Measurements from ENCODE around the gene SPDYC. TPM values are rescaled to one million over a fixed set of nuclear protein-coding genes. Genes with fewer than 3 reads are reported as not detected.

SPDYC gene
- total and polyA plus RNA-seq, 2 donors from 2014 or later, result 0.43 TPM; not detected in 1

- H3K9ac ChIP-seq (ENCODE audit: low read length in 3 of 3), result no peak overlapping the region
- no peak for FAIRE-seq
- DNase-seq, result peak in 1 of 5 donors; percentile 6
- TF ChIP-seq CTCF (IDR thresholded peaks at IDR 0.05; ENCODE audit: borderline replicate concordance, extremely low read depth, insufficient read depth), result no peak
- H3K4me1 ChIP-seq (ENCODE audit: control insufficient read depth in 2 of 3, insufficient read depth in 2 of 3, low read depth in 1 of 3, low read length in 3 of 3), result peaks cover 3 to 22% (median 15%) of the 10 kb centered on the region in 3 donors
- H3K27ac ChIP-seq (ENCODE audit: low read depth in 2 of 2, low read length in 2 of 2), result no peak overlapping the region
- no peaks in the 10 kb centered on the region for H3K27me3 ChIP-seq (ENCODE audit: control insufficient read depth, insufficient read depth, low read length)
- H3K36me3 ChIP-seq (ENCODE audit: control insufficient read depth in 2 of 3, insufficient read depth in 3 of 3, low read length in 3 of 3), result peaks cover 5 to 52% (median 18%) of the 10 kb centered on the region in 3 donors
- no peak overlapping the region for H3K4me3 ChIP-seq (ENCODE audit: low read length in 3 of 3)
- no peaks in the 10 kb centered on the region for H3K9me3 ChIP-seq (ENCODE audit: control insufficient read depth in 2 of 3, insufficient read depth in 1 of 3, low read length in 3 of 3)
- intact Hi-C loops (cut with DNase I), result no loop called here
Measured at GRCh38 chr11:65131895-65132237, 38.2 kb upstream of the SPDYC start.

GRCh38 chr11:65132238-65132987 is 37.6 kb upstream of the SPDYC start:
- peak overlapping the region in 1 of 3 donors; percentile 99 for H3K9ac ChIP-seq (ENCODE audit: low read length in 3 of 3)
- intact Hi-C loops (cut with DNase I), result no loop called here
- H3K27ac ChIP-seq (ENCODE audit: low read depth in 2 of 2, low read length in 2 of 2), result no peak overlapping the region

GRCh38 chr11:65132988-65133700 is 36.9 kb upstream of the SPDYC start:
- FAIRE-seq, result no peak
- intact Hi-C loops (cut with DNase I), result no loop called here

More at GRCh38 chr11:65132238-65132987, 37.6 kb upstream of the SPDYC start:
- Histone ChIP-seq H3K27me3 (ENCODE audit: control insufficient read depth, insufficient read depth, low read length) (no peaks in the 10 kb centered on the region), H3K36me3 (ENCODE audit: control insufficient read depth in 2 of 3, insufficient read depth in 3 of 3, low read length in 3 of 3) (peaks cover 5 to 46% (median 18%) of the 10 kb centered on the region in 3 donors), H3K9me3 (ENCODE audit: control insufficient read depth in 2 of 3, insufficient read depth in 1 of 3, low read length in 3 of 3) (no peaks in the 10 kb centered on the region), H3K4me3 (ENCODE audit: low read length in 3 of 3) (no peak overlapping the region), H3K4me1 (ENCODE audit: control insufficient read depth in 2 of 3, insufficient read depth in 2 of 3, low read depth in 1 of 3, low read length in 3 of 3) (peaks cover 3 to 22% (median 15%) of the 10 kb centered on the region in 3 donors)
- DNase-seq, result peak in 2 of 5 donors; percentile 4 to 73
- no peak for TF ChIP-seq CTCF (IDR thresholded peaks at IDR 0.05; ENCODE audit: borderline replicate concordance, extremely low read depth, insufficient read depth)
- FAIRE-seq, result no peak

More at GRCh38 chr11:65132988-65133700, 36.9 kb upstream of the SPDYC start:
- Histone ChIP-seq H3K36me3 (ENCODE audit: control insufficient read depth in 2 of 3, insufficient read depth in 3 of 3, low read length in 3 of 3) (peaks cover 5 to 41% (median 18%) of the 10 kb centered on the region in 3 donors), H3K9me3 (ENCODE audit: control insufficient read depth in 2 of 3, insufficient read depth in 1 of 3, low read length in 3 of 3) (no peaks in the 10 kb centered on the region), H3K27me3 (ENCODE audit: control insufficient read depth, insufficient read depth, low read length) (no peaks in the 10 kb centered on the region), H3K9ac (ENCODE audit: low read length in 3 of 3) (peak overlapping the region in 1 of 3 donors; percentile 99), H3K27ac (ENCODE audit: low read depth in 2 of 2, low read length in 2 of 2) (peak overlapping the region in 1 of 2 donors; percentile 99), H3K4me3 (ENCODE audit: low read length in 3 of 3) (peak overlapping the region; percentile 85 to 94 (median 92)), H3K4me1 (ENCODE audit: control insufficient read depth in 2 of 3, insufficient read depth in 2 of 3, low read depth in 1 of 3, low read length in 3 of 3) (peaks cover 3 to 22% (median 15%) of the 10 kb centered on the region in 3 donors)
- no peak for TF ChIP-seq CTCF (IDR thresholded peaks at IDR 0.05; ENCODE audit: borderline replicate concordance, extremely low read depth, insufficient read depth)
- peak; percentile 31 to 90 (median 59) for DNase-seq

All from kidney (tissue), 14 donors.